HG02885 (cell line): Measurements from ENCODE around the gene C14orf119.
"Not testable (repeated sequence)": the region's sequence is repeated elsewhere in the genome, so short reads cannot be mapped to it uniquely, and the experiment has no call there.

ENCODE experiments used
- ATAC-seq: cut with Tn5 transposase; IDR thresholded peaks from one replicate; pipeline ENCODE4 v1.9.1; 2021; ENCODE audit warnings: mild to moderate bottlenecking; ENCODE audit not compliant: unreplicated experiment, poor library complexity

Gene C14orf119

DNA sequence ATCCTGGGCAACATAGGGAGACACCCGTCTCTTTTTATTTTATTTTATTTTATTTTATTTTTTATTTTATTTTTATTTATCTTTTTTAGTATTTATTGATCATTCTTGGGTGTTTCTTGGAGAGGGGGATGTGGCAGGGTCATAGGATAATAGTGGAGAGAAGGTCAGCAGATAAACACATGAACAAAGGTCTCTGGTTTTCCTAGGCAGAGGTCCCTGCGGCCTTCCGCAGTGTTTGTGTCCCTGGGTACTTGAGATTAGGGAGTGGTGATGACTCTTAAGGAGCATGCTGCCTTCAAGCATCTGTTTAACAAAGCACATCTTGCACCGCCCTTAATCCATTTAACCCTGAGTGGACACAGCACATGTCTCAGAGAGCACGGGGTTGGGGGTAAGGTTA is 12.3 kb downstream of the C14orf119 start:
- ATAC-seq: not testable (repeated sequence)

DNA sequence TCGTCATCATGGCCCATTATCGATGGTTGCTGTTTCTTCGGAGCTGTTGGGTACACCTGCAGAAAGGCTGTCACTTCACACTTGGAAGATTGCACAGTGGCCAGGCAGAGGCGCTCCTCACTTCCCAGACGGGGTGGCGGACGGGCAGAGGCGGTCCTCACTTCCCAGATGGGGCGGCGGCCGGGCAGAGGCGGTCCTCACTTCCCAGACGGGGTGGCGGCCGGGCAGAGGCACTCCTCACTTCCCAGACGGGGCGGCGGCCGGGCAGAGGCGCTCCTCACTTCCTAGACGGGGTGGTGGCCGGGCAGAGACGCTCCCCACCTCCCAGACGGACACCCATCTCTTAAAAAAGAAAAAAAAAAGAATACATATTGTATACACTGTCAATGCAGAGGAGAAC is 12.9 kb downstream of the C14orf119 start:
- ATAC-seq: not testable (repeated sequence)

DNA sequence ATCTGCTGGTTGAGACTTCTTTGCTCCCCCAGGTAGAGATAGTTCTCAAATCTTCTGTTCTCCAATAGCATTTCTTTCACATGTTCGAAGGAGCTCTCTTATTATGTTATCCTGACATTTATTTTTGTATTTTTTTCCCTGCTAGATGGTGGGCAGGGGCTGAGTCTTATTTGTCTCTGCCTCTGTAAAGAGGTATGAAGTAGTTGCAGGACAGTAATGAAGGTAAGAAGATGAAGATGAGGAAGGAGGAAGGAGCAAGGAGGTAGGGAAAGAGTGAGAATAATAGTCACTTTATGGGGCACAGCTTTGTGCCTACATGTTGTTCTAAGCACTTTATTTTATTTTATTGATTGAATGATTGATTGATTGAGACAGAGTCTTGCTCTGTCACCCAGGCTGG is 14.5 kb downstream of the C14orf119 start:
- no peak for ATAC-seq

DNA sequence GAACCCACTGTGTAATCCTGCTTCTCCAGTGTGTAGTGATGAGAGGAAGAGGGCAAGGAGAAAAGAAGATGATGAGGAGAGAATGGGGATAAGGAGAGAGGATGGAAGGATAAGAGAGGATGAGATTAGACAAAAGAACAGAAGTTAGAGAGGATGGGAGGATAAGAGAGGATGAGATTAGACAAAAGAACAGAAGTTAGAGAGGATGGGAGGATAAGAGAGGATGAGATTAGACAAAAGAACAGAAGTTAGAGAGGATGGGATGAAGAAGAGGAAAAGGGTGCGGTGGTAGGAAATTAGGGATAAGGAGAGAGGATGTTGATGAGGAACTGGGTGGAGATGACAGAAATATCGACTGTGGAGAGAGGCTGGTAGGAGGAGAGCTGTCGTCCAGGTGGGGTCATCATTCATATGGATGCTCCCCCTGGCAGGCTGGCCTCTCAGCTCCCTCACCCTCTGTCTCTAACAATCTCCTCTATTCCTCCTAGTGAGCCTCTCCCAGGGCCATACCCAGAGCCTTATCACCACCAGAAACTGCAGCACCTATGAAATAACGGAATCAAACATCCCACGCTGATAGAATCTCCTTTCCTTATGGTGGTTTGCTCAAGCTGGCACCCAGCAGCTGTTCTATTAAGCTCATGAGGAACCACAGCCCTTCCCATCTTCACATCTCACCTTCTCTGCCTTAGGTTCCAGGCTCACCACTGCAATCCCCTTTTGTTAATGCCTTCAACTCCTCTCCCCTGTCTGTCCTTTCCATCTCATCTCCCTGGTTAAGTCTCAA is 15.5 kb downstream of the C14orf119 start:
- ATAC-seq: no peak

DNA sequence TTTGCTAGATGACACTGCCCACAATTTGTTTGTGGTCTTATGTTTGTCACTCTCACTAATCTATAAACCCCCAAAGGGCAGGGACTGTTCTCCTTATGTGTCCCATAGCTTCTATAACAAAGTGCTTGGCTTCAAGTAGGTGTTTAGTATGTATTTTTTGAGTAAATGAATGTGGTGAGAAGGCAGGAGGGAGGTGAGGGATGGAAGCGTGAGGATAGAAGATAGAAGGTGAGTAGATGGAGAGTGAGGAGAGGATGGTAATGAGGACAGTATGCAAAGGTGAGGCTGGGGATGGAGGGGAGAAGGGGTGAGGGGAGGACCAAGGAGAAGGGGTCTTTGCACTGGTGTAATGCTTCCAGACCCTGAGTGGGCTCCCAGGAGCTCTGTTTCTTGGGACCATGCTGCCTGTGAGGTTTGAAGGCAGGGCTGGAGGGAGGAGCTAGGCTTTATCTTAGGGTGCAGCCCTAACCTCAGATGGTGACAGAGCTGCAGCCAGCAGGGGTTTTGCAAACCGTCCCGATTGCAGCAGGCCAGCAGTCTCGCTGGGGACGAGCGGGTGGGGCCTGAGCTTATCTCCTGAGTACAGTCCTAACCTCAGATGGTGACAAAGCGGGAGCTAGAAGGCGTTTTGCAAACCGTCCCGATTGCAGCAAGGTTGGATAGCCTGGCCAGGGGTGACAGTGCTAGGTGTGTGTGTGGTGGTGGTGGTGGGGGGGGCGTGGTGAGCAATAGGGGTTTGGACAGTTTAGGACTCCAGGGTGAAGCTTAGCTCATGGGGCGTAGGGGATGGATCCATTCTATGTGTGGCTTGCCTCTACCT is 17.3 kb downstream of the C14orf119 start:
- ATAC-seq: no peak

DNA sequence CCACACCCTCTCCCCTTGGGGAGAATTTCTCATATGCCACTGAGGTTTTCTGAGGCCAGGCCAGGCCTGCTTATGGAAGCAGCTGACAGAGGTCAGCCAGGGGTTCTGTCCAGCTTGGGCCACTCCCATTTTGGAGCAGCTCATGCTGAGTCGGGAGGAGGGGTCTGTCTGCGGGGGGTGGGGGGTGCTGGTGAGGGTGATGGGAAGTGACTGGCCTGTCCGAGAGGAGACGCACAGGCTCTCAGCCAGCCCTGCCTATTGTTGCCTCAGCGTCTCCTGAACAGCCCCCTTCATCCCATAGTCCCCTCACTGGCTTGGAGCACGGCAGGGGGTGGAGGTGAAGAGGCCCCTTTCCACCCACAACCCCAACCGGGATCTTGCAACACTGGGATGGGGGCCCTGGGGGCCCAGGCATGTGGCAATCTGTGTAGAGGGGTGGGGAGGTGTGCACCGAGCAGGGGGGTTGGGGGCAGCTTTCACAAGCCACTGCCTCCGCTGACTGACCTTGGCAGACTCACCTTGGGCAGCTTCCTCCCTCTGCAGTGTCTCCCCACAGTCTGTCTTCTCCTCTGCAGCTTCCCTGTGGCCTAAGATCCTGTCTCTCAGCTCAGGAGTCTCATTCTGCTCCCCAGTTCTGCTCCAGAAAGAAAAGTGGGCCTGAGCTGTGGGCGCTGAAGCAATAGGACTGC is 18.3 kb downstream of the C14orf119 start:
- ATAC-seq: no peak

DNA sequence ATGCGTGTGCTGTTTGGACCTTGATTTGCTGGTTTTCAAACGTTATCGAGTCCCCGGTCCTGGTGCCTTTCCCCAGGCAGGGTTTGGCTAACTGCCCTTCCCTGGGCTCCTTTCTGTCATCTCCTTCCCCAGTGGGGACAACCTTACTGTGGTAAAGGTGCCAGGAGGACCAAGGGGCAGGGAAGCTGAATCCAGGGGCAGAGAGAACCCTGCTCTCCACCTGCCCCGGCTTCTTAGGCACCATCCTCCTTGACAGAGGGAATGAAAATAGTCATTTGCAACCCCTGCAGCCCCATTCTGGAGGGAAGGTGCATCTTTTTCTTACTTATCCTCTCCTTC is 18.8 kb downstream of the C14orf119 start:
- ATAC-seq: no peak

DNA sequence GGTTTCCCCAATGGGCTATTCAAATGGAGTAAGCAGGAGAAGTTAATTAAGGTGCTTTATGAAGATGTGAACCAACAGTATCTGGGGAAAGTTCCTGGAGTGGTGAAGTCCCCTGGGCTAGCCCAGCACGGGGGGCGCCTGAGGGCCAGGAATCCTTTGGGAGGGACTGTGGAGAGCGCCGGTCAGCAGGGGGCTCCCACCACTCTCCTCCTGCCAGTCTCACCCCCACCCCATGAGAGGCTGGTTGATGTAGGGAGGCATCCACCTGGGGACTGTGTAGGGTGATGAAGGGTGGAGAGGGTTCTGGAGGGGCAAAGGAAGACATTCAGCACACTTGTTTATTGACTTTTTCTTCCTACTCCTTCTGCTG is 19.3 kb downstream of the C14orf119 start:
- ATAC-seq: no peak

DNA sequence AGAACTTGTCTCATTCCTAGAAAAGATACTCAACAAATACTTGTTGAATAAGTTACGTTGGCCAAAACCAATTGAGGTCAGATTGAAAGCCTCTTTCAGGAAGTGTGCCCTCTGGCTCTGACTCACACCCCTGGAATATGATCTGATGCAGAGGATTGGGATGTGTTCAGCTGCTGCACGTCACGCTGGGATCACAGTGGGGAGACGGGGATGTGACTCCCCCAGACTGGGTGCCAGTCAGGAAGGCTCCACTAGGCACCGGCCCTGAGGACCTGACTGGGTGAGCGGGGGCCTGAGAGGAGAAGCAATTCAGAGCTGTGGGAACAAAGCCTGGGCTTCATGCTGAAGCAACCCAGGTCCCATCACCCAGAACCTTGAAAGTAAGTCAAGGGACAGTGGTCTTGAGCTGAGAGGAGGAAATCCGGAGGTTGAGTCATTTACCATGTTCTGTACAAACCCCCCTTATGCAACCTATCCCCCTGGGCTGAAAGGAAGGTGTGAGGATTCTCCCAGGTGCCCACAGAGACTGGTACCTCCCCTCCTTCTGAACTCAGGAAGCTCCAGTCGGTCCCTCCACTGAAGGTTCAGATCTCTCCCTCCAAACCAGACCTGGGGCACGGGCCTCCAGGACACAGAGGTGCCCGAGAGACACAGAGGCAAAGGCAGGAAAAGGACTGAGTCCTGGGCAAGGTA is 19.9 kb downstream of the C14orf119 start:
- ATAC-seq: no peak

DNA sequence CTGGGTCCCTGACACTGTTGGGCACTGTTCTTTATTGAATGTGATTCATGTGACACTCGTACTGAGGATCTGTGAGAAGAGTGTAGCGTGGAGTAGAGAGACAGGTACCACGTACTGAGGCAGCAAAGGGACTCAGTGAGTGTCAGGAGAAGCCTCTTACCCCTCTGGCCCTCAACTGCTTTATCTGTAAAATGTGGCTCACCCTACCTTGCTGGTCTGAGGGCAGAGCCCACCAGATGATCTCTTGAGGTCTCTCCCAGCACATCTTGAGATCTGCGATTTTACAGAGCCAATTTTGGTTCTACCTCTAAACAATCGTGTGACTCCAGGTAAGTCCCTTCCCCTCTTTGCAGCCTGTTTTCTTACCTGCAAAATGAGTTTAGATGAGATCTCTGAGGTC is 20.6 kb downstream of the C14orf119 start:
- ATAC-seq: no peak

DNA sequence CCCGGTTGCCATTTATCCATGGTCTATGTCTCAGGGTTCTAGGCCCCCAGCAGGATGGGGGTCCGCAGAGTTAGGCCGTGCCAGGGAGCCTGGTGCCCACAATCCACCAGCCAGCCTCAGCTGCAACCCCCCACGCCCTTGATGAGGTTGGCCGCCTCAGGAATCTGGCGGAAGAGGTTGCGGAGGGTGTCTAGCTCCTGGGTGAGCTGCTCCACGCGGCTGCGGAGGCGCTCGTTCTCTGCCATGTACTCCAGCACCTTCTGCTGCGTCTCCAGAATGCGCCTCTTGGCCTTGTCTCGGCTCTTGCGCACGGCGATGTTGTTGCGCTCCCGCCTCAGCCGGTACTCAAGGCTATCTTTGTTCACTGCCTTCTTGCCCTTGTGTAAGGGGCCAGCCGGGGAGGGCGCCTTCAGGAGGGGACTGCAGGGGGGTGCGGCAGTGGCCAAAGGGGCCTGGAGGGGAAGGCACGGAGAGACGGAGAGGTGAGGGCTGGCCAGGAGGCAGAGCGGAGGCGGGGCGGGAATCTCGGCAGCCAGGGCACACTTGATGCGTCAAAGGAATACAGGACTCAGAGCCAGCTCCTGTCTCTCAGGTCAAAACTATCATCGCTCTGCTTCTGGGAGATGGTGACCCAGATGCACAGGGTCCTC is 22.2 kb downstream of the C14orf119 start:
- no peak for ATAC-seq

DNA sequence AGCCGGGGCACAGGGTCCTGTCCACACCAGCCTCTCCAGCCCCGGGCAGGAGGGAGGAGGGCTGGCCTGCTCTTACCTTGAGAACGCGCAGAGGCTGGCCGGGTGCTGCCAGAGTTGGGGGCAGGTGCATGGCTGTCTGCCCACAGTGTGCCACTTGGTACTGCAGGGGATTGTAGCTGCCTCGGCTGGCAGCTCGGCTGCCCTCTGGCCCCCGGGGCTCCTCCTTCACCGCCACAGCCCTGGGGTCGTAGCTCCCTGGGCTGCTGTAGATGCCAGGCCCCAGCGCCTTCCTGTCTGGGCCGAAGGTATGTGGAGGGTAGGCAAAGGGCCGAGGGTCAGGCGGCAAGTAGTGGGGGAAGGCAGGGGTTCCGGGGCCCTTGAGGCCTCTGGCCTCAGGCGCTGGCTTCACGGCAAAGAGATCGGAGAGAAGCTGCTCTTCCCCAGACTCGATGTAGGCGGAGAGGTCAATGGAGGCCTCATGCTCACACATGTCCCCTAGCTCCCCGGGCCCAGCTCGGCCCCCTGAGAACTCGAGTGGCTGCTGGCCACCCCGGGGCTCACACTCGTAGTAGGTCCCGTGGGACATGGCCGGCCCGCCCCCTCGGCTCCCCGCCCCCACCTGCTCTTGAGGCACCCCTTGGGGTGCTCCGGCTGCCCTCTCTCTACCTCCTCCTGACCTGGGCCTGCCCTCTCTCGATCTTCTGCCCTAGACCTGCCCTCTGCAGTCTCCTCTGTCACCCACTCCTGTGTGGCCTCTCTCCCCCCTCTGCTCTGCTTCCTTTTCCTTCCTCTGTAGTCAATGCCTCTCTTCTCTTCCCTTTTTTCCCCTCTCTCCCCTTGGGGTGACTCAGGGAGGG is 23.4 kb downstream of the C14orf119 start, which contains the start of gene CEBPE:
TSS of gene CEBPE (minus strand) at position 750 of the 857 bp plus-strand sequence. CDS start at position 586, 164 bp downstream.
- no peak for ATAC-seq

DNA sequence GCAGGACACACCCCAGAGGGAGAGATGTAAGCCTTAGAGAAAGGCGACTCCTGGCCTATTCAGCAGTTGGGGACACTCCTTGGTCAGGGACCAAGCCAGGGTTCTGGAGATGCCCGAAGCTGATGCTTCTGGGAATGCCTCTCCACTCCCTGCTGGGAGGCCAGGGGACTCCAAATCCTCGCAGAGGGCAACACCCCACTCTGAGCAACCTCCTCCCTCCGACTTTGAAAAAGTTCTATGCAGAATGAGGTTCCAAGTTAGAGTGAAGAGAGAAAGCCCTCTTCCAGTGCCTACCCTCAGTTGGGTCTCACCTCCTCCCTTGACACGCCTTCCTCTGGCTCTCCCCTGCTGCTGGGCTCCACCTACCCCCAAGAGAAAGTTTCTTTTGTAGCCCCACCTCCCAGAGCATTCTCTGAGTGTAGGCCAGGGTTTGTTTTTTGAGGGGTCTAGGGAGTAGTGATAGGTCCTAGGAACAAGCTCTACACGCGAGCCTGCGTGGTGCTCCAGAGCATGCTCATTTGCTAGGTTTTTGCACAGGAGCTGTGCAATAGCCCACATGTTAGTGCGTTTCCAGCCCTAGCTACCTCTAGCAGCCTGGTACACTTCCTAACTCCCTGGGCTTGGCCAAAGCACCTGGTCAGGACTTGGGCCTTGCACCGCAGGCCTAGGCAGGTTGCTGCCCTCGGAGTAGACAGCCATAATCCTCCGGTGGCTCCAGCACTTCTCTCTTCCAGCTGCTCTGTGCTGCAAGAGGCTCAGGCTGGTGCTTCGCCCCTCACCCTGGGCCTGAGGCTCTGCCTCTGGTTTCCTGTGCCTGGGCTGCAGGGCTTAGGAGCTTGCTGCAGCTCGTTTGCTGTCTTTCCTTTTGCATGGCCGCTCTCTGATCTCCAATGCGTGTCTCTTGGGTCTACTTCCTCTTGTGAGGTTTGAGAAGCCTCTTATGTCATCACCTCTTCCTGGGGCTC is 24.3 kb downstream of the C14orf119 start:
- no peak for ATAC-seq

DNA sequence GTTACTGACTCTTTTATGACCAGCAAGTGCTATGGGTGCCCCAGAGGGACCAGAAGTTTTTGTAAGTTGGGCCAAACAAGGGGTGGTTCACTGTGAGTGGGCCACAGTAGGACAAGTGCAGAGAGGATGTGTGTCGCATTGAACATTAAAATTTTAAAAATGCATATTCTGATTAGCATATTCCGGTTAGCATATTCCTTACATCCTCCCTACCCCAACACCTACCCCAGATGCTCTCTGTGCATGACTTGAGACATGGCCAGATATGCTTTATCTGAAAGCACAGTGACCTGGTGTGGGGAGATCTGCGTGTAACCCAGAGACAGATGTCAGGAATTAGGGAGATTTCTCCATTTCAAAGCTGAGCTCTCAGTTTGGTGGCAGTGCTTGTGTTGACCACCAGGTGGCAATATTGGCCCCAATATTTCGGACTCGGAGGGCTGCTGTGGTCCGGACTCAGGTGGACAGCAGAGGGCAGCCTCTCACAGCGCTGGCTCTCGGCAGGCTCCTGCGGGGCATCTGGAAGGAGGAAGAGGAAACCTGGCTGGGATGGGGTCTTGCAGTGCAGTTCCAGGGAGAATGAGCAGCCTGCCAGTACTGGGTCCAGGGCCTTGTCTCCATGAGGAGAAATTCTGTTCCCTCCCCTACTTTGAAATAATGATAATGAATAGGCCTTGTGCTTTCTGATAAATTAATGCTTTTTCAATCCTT is 25.4 kb downstream of the C14orf119 start:
- peak; percentile 88 for ATAC-seq

DNA sequence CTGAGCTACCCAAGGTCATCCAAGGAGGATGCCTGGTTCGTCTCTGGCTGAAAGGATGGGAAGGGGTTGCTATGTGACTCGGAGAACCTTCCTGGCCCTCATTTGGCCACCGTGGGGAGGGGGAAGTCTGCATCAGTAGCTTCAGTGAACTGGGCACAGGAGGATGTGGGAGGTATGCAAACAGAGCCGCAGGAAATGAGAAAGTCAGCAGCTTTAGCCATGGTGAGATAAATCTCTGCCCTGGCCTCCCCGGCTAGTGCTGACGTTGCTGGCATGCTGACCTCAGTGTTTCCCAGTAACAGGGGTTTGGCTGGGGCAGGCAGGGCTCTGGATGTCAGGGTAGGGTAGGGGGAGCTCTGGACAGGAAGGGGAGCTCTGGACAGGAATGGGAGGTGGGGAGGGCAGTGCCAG is 26.1 kb downstream of the C14orf119 start:
- peak; percentile 42 for ATAC-seq

DNA sequence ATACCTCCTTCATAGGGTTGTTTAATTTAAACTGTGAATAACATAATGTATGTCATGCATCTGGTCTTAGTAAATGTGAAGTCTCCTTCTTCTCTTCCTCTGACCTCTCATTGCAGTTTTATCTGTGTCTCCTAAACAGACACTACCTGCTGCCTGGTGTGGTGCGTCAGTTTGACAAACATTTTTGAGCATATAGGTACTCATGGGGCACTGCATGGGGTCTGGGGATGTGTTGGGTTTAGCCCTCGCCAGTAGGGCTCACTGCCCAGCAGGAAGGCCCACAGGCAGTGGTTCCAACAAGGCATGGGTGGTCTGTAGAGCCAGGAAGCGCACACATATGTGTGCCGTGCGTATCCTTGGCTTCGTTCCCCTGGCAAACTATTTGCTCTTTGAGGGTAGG is 26.8 kb downstream of the C14orf119 start:
- no peak for ATAC-seq

DNA sequence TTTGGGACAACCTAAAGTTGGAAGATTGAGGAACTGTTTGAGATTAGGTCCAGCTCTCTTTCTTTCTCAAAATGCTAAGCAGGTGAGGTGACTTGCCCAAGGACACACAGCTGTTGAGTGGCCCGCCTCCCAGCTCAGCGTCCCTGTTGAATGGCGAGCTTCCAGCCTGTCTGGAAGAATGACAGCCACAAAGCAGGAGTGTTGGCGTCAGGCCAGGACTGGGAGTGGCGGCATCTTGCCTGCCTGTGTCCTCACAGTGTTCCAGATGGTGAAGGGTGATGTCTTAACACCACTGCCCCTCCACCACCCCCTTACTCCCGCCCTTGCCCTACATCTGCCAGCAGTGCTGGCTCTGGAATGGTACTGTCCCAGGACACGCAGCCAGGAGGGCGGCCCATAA is 28.1 kb downstream of the C14orf119 start:
- ATAC-seq: no peak
